GM12878 (cell line): Measurements from ENCODE around the gene CCDC91. TPM values are rescaled to one million over a fixed set of nuclear protein-coding genes. Genes with fewer than 3 reads are reported as not detected.

Experiments
- ATAC-seq: fragments of 200-7000 bp; cut with Tn5 transposase; 3 replicates; pipeline ENCODE4 v1.9.1; 2020; ENCODE audit warnings: mild to moderate bottlenecking, moderate library complexity
- BruUV-seq: library from RNA; stranded (reverse); fragments of 400-500 nt; replicated peaks from 2 replicates; lab custom pipeline; 2021; lab: Mats Ljungman, UMichigan
- CTCF ChIA-PET: fragments of 300-600 bp; sonication (Branson Sonifier 250); formaldehyde crosslinking; extraction: SDS; loops from one replicate; lab custom pipeline; 2021; ENCODE audit warnings: inconsistent platforms; lab: Yijun Ruan, JAX
- POLR2A ChIA-PET: fragments of 350-600 bp; formaldehyde crosslinking; extraction: SDS; loops from one replicate; lab custom pipeline; 2021; ENCODE audit warnings: inconsistent platforms; lab: Charles Lee
- RAD21 ChIA-PET: fragments of 300-600 bp; sonication (Branson Sonifier 250); formaldehyde crosslinking; loops from one replicate; lab custom pipeline; 2023; ENCODE audit warnings: antibody characterized with exemption; ENCODE audit not compliant: unreplicated experiment; lab: Charles Lee
- SMC1A ChIA-PET: fragments of 300-600 bp; sonication (Branson Sonifier 250); formaldehyde crosslinking; loops from one replicate; lab custom pipeline; 2023; ENCODE audit not compliant: unreplicated experiment, uncharacterized antibody; lab: Charles Lee
- DNase-seq: peaks from one replicate; pipeline ENCODE4 v3.0.0-alpha.2; 2011; ENCODE audit warnings: low read depth, low spot score
- FAIRE-seq: peaks from 3 replicates; lab custom pipeline; 2011; peaks lifted over from hg19 to GRCh38; lab: Jason Lieb, UNC
- H2AFZ ChIP-seq: 2 replicates; pipeline ENCODE4 v1.6.0; 2011; ENCODE audit warnings: low read depth, low read length, control low read depth; ENCODE audit not compliant: control insufficient read depth
- H3K27ac ChIP-seq: 2 replicates; pipeline ENCODE4 v1.5.1; 2011; ENCODE audit warnings: control low read depth; ENCODE audit not compliant: control insufficient read depth, insufficient read depth
- H3K27me3 ChIP-seq, 2 experiments: replicated peaks in 1 of 2; 2 replicates each; pipeline versions ENCODE4 v1.6.0 to v1.6.1; 2011; ENCODE audit warnings: low read length in 1 of 2; ENCODE audit not compliant: control insufficient read depth in 2 of 2, insufficient read depth in 2 of 2
- H3K36me3 ChIP-seq, 2 experiments: 2 replicates each; pipeline ENCODE4 v1.5.1; 2011; ENCODE audit warnings: low read length in 1 of 2; ENCODE audit not compliant: control insufficient read depth in 2 of 2, insufficient read depth in 2 of 2
- H3K4me1 ChIP-seq: 2 replicates; pipeline ENCODE4 v1.6.1; 2011; ENCODE audit warnings: mild to moderate bottlenecking, low read length, moderate library complexity, mixed read lengths; ENCODE audit not compliant: control insufficient read depth, insufficient read depth
- H3K4me2 ChIP-seq: 2 replicates; pipeline ENCODE4 v1.6.0; 2011; ENCODE audit warnings: control low read depth; ENCODE audit not compliant: control insufficient read depth, insufficient read depth
- H3K4me3 ChIP-seq: fragments of 200-600 bp; sonication (generic); 2 replicates; pipeline ENCODE4 v1.5.1; 2016
- H3K79me2 ChIP-seq: 2 replicates; pipeline ENCODE4 v1.6.0; 2011; ENCODE audit warnings: low read length; ENCODE audit not compliant: control insufficient read depth, insufficient read depth
- H3K9ac ChIP-seq: 2 replicates; pipeline ENCODE4 v1.8.0; 2011; ENCODE audit warnings: low read length, control low read depth, mixed read lengths; ENCODE audit not compliant: control insufficient read depth, insufficient read depth
- H3K9me3 ChIP-seq: replicated peaks from 3 replicates; pipeline ENCODE4 v1.5.1; 2011; ENCODE audit warnings: mild to moderate bottlenecking, low read length; ENCODE audit not compliant: control insufficient read depth, insufficient read depth
- H4K20me1 ChIP-seq: 2 replicates; pipeline ENCODE4 v1.6.0; 2011; ENCODE audit not compliant: control insufficient read depth, insufficient read depth
- GABPA ChIP-seq: IDR thresholded peaks from 2 replicates; pipeline ENCODE4 v1.6.1; 2014; ENCODE audit warnings: antibody characterized with exemption, low read depth, mild to moderate bottlenecking, inconsistent platforms
- HDAC2 ChIP-seq: fragments of 200-600 bp; sonication (generic); IDR thresholded peaks from 2 replicates; pipeline ENCODE4 v1.6.1; 2017
- LARP7 ChIP-seq: fragments of 450-650 bp; IDR thresholded peaks from 2 replicates; pipeline ENCODE4 v1.6.1; 2017; ENCODE audit warnings: mild to moderate bottlenecking
- PBX3 ChIP-seq: IDR thresholded peaks from 2 replicates; pipeline ENCODE4 v1.6.1; 2011; ENCODE audit warnings: mild to moderate bottlenecking, low read depth, low read length, moderate library complexity; ENCODE audit not compliant: insufficient replicate concordance
- SPI1 ChIP-seq: IDR thresholded peaks from 2 replicates; pipeline ENCODE4 v1.6.1; 2011; ENCODE audit warnings: low read depth, mild to moderate bottlenecking, low read length, moderate library complexity, borderline replicate concordance; ENCODE audit not compliant: insufficient read depth
- STAT1 ChIP-seq: fragments of 450-650 bp; conservative IDR thresholded peaks from 2 replicates; pipeline ENCODE4 v1.6.1; 2014; ENCODE audit warnings: antibody characterized with exemption, mild to moderate bottlenecking
- ZNF207 ChIP-seq: fragments of 450-650 bp; IDR thresholded peaks from 2 replicates; pipeline ENCODE4 v1.6.1; 2014; ENCODE audit warnings: antibody characterized with exemption, mild to moderate bottlenecking, borderline replicate concordance
- ZNF24 ChIP-seq: fragments of 450-650 bp; IDR thresholded peaks from 2 replicates; pipeline ENCODE4 v1.6.1; 2017; ENCODE audit warnings: antibody characterized with exemption, mild to moderate bottlenecking
- WGBS: methylation state at CpG from one replicate; pipeline ENCODE4 v1.1.6; 2016; ENCODE audit warnings: low lambda C conversion rate; ENCODE audit not compliant: insufficient replicate concordance, insufficient coverage; ENCODE audit errors: missing lambda C conversion rate; 5-methylcytosine and 5-hydroxymethylcytosine counted together
- in situ Hi-C: fragments of 300-500 bp; cut with MboI; formaldehyde crosslinking; loops from 9 replicates; pipeline ENCODE4 v1.14.3; 2018; ENCODE audit warnings: mixed read lengths
- intact Hi-C: fragments of 100-400 bp; cut with micrococcal nuclease; formaldehyde crosslinking; loops from one replicate; pipeline ENCODE4 v1.14.2; 2022; ENCODE audit not compliant: unreplicated experiment
- polyA plus RNA-seq, 11 experiments: library from polyadenylated mRNA; depleted of rRNA in 4 of 11; unstranded in 6 of 11; stranded (reverse) in 5 of 11; fragments of >200 nt; fragmentation: Nextera tagmentation in 4 of 11; fragmentation: Illumina TruSeq in 1 of 11; extraction: Ambion mirVana in 4 of 11; extraction: Trizol in 1 of 11; gene quantifications; 1 replicate in 1 of 11; 2 replicates in 10 of 11; pipeline versions ENCODE4 v1.2.1 to v1.2.3, GENCODE V29; 2011 to 2016; ENCODE audit warnings: inconsistent platforms in 2 of 11, missing spikeins in 2 of 11, low read depth in 1 of 11
- total RNA-seq, 4 experiments: library from RNA; depleted of rRNA in 3 of 4; stranded (reverse); fragments of >200 nt in 3 of 4; fragmentation: Illumina TruSeq in 1 of 4; extraction: Trizol in 1 of 4; gene quantifications; 2 replicates each; pipeline versions ENCODE4 v1.2.1 to v1.2.3, GENCODE V29; 2013 to 2021

The CCDC91 gene
- total and polyA plus RNA-seq, 10 of the 15 experiments (the other 5 are each of a cell fraction or from before 2014, with no cell fraction given), result 6.1 to 24.9 (median 16.5) TPM

- ATAC-seq, result no peak
- Histone ChIP-seq H3K4me3 (no peak overlapping the region), H3K9ac (no peak overlapping the region), H4K20me1 (no peaks in the 10 kb centered on the region), H3K27me3 (no peaks in the 10 kb centered on the region), H3K4me2 (no peak overlapping the region), H2AFZ (no peak overlapping the region), H3K79me2 (no peaks in the 10 kb centered on the region), H3K27ac (no peak overlapping the region), H3K36me3 (no peaks in the 10 kb centered on the region; a peak in 2 of 4 replicates), H3K9me3 (peaks cover 1% of the 10 kb centered on the region), H3K4me1 (no peaks in the 10 kb centered on the region)
- BruUV-seq, result no TSS peak
- TF ChIP-seq STAT1 (no peak), LARP7 (no peak), GABPA (no peak), SPI1 (no peak), PBX3 (no peak), ZNF24 (no peak), HDAC2 (no peak)
- intact Hi-C loops, result no loop called here
- SMC1A ChIA-PET, result interaction anchor here (1.1 kb wide), 1 partner anchor 9 kb away, joined by 3 read pairs; no protein-coding TSS in a partner anchor
- RAD21 ChIA-PET, result no interaction called here
- FAIRE-seq, result no peak
- POLR2A ChIA-PET, result no interaction called here
- CTCF ChIA-PET, result interaction anchor here (0.6 to 1.1 kb wide), 2 partner anchors 184 to 361 kb away, joined by 3 to 4 read pairs; no protein-coding TSS in a partner anchor
- in situ Hi-C loops, result no loop called here
- DNase-seq, result no peak
Measured at GRCh38 chr12:28215021-28215420, 24.8 kb downstream of the CCDC91 start.

GRCh38 chr12:28216016-28216415 lies 25.8 kb downstream of the CCDC91 start:
- ATAC-seq (no peak), FAIRE-seq (no peak), DNase-seq (no peak)
- Histone ChIP-seq H3K4me1 (no peaks in the 10 kb centered on the region), H3K36me3 (no peaks in the 10 kb centered on the region; a peak in 2 of 4 replicates), H3K79me2 (no peaks in the 10 kb centered on the region), H3K27ac (no peak overlapping the region), H2AFZ (no peak overlapping the region), H3K4me3 (no peak overlapping the region), H3K27me3 (no peaks in the 10 kb centered on the region), H3K4me2 (no peak overlapping the region), H4K20me1 (no peaks in the 10 kb centered on the region), H3K9me3 (peaks cover 1% of the 10 kb centered on the region), H3K9ac (no peak overlapping the region)
- RAD21 ChIA-PET, result no interaction called here
- CTCF ChIA-PET, result interaction anchor here (1.1 kb wide), 1 partner anchor 360 kb away, joined by 4 read pairs; no protein-coding TSS in a partner anchor
- POLR2A ChIA-PET, result no interaction called here
- BruUV-seq, result no TSS peak
- in situ Hi-C loops (no loop called here), intact Hi-C loops (no loop called here)
- SMC1A ChIA-PET, result interaction anchor here (0.8 kb wide), 1 partner anchor 13 kb away, joined by 3 read pairs; no protein-coding TSS in a partner anchor
- WGBS, result 69% methylated on average over 2 of the region's 2 CpGs
- TF ChIP-seq ZNF207, result no peak
- no peak for TF ChIP-seq ZNF24
